Hematopoietic multipotent progenitor cell treated with erythropoietin and hydrocortisone succinate and interleukin-3 and kit ligand, for 8 days (in vitro differentiated cells): ENCODE data around the gene DUS3L.

Experiments used
- DNase-seq: peaks from one replicate; pipeline ENCODE4 v3.0.0-alpha.2; 2015

DUS3L gene, protein sequence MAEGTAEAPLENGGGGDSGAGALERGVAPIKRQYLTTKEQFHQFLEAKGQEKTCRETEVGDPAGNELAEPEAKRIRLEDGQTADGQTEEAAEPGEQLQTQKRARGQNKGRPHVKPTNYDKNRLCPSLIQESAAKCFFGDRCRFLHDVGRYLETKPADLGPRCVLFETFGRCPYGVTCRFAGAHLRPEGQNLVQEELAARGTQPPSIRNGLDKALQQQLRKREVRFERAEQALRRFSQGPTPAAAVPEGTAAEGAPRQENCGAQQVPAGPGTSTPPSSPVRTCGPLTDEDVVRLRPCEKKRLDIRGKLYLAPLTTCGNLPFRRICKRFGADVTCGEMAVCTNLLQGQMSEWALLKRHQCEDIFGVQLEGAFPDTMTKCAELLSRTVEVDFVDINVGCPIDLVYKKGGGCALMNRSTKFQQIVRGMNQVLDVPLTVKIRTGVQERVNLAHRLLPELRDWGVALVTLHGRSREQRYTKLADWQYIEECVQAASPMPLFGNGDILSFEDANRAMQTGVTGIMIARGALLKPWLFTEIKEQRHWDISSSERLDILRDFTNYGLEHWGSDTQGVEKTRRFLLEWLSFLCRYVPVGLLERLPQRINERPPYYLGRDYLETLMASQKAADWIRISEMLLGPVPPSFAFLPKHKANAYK

DNA sequence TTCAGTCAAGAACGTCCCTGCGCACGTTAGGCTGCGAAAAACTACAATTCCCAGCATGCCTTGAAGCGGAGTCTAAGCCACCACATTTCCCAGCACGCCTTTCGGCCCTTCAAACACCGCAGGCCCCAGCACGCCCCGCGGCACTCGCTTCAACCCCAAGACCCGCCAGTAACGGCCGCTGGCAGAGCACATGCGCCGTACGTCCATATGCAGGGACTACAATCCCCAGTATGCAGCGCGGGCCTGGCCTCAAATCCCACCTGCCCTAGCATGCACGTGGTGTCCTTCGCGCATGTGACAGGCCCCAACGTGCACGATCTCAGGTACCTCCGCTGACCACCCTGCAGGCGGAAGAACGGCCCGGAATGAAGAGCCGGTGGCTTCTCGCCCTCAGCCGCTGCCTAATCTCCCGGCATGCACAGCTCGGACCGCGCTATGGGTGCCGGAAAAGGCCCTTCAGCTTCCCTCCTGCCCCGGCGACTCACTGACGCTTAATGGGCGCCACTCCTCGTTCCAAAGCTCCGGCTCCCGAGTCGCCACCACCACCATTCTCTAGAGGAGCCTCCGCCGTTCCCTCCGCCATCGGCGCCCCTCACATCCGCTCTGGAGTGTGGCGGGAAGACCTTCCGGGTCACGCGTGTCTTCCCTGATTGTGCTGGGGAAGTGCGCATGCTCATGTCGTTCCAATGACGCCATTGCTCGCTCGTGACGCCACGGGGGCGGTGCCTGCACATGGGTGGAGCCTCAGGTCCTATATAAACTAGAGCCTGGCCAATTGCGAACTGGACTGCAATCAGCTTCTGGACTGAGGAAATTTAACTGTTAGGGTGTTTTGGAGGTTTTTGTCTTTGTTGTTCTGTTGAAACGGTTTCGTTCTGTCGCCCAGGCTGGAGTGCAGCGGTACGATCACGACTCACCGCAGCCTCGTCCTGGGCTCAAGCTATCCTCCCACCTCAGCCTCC lies at the start of gene DUS3L:
TSS of gene DUS3L (minus strand) at position 605 of the 962 bp plus-strand sequence. CDS start at position 583, 22 bp downstream.
- DNase-seq: peak; percentile 98

DNA sequence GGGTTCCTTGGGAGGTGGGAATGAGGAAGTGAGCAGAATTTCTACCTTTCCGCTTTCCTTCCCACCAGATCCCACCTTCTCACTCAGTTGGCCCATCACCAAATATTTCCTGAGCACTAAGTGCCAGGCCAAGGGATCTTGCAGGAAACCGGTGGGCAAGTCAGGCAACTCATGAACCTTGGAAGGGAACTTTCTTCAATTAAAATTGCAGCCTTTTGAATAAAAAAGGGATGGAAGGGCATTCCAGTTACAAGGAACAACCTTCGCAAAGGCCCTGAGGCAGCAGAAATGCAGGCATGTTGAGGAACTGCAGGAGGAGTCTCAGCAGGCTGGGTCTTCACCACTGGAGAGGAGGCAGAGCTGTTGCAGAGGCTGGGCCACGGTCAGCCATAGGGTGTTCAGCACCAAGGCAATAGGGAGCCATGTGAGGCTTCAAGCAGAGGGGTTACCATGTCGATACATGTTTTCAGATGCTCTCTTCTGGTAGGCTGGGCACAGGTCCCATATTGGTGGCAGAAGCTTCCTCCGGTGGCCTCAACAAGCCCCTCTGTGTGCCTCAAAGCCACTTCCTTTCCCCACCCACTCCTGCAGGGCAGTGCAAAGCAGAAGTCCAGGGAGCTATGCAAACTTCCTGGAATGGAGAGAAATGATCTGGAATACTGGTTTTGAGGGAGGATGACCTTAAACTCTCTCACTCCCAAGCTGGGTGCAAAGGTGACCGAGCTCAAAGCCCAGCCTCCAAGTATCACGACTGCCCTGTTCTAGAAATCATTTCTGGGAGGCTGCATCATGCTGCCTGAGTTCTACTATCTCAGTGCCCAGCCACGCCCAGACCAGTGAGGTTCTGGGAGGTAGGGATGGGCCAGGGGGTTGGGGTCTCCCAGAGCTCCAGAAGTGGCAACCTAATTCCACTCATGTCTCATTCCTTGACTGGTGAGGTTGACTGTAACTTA lies 48.4 kb upstream of the DUS3L start, which contains the start of gene FUT6:
TSS of gene FUT6 (minus strand) at position 638 of the 953 bp plus-strand sequence. CDS start 7,135 bp downstream, outside the sequence.
- DNase-seq: no peak

DNA sequence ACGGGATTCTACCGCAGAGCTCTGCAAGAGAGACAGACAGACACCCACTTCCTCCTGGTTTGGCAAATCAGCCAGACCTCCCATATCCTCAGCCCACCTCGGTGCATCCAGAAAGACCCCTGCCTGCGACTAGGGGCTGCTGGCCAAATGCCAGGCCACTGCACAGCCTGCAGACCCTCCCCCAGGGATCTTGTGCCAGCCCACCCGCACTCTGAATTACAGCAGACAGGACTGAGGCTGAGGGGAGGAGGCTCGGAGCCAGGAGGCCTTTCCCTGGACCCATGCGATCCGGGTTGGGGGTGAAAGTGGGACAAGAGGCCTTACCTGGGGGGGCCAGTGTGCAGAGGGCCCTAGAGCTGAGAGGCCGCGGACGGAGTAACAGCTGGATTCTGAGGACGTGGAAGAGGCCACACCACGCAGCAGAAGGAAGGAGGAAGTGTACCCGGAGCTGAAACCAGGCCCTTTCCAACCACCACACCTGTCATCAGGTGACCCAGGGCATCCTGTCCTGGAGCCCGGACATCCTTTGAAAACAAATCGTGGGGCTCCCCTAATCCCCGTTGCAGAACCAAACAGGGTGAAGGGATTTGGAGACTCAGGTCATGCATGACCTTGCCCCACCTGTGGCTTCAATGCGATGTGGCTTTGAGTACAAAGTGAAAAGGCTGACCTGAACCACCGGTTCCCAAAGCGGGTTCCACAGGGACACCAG lies 47.5 kb upstream of the DUS3L start:
- DNase-seq: no peak

DNA sequence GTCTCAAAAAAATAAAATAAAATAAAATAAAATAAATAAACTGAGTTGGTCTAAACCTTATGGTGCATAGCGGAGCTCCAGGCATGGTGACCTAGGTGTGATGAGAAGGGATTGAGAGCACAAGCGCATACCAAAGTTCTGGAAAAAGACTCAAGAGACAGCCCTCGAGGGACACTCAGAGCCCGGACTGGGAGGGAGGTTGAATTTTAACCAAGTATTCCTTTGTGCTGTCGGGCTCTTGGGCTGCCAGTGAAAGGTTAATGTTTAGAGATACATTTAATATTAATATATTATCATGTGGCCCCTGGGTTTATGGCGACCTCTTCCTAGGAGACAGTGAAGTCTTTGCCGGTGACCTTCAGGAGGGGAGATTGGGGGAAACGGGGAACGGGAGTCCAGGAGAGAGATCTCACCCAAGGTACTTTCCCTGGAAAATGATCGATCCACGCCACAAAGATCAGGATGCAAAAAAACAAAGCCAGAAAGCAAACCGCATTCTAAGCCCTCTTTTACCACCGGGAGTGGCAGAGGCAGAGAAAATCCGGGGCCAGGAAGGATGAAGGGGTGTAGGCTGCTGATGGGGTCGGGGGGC lies 46.9 kb upstream of the DUS3L start:
- DNase-seq: no peak

DNA sequence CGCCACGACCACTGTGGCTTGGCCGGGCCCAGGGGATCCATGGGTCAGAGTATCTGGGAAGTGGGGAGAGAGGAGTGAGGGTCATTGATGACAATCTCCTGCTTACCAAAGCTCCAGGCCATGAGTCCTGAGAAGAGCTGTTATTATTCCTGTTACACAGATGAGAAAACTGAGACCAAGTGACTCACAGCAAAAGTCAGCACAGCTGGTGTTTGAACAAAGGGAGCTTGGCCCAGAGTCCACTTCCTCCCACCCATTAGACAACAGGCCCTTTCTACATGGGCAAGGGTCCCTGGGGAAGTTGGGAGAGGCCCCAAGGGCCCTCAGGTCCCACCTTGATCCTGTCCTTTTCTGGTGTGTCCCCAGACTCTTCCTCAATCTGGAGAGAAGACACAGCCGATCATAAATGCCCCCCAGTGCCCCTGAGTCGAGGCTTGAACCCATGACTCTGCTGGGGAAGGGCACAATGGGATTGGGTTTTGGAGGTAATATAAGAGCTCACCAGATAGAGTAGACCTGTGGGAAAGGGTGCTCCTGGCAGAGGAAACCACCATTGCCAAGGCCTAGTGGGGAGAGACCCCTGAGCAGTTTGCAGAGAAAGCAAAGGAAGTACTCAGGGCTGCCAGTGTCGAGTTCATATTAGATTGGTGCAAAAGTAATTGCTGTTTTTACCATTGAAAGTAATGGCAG lies 41.7 kb upstream of the DUS3L start:
- DNase-seq: no peak

DNA sequence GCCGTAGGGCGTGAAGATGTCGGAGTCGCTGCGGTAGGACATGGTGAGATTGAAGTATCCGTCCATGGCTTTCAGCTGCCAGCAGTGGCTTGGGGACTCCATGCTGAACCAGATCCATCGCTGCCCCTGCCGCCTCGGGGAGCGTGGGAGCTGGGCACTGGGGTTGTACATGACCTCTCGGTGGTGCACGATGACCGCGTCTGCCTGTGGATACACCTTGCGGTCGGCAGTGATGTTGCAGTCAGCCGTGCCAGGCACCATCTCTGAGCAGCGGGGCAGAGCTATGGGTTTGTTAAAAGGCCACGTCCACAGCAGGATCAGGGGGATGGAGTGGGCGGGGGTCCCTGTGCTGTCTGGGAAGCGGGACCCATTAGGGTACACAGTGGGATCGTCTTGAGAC lies 41.1 kb upstream of the DUS3L start:
- DNase-seq: no peak

DNA sequence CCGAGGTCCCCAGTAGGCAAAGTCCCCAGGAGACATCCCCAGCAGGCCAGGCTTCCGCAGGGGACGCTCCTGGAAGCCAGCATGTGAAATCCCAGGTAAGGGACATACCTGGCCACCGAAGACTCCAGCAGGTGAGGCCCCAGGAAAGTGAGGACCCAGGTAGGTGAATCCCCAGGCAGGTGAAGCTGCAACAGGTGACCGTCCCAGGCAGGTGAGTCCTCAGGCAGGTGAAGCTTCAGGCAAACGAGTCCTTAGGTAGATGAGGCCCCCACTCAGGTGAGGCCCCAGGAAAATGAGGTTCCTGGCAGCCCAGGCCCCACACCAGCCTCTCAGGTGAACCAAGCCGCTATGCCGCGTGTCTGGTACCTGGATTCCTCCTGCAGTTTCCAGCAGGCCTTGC lies 40.2 kb upstream of the DUS3L start:
- no peak for DNase-seq

DNA sequence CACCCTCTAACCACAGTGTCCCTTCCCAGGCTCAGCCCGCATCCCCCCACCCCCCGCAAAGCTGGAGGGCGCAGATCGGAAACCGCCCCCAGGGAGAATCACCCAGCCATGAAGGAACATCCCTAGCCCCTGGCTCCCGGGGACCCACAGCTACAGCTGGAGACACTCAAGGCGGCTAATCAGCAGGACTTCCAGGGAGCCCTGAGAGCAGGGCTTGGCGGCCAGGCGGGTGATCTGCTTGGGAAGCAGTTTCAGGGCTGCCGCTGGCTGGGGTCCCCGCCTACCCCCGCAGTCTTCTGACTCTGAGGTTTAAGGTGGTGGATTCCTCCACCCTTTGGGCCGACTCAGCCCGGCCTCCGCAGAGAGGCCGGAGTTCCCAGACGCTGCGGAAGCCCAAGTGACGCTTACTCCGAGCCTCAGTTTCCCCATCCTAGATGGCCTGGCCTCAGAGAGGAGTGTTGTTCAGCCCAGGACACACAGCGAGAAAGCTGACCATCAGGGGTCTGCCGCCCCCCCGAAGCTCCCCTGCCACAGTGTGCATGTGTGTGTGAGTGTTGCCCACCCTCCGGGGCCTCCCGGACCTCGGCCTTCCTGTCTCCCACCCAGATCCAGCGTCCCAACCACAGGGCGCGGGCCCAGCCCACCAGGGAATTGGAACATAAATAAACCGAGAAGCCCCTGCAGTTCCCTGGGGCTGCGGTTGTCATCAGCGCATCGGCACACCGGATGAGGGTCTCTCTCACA lies 38.8 kb upstream of the DUS3L start:
- no peak for DNase-seq

DNA sequence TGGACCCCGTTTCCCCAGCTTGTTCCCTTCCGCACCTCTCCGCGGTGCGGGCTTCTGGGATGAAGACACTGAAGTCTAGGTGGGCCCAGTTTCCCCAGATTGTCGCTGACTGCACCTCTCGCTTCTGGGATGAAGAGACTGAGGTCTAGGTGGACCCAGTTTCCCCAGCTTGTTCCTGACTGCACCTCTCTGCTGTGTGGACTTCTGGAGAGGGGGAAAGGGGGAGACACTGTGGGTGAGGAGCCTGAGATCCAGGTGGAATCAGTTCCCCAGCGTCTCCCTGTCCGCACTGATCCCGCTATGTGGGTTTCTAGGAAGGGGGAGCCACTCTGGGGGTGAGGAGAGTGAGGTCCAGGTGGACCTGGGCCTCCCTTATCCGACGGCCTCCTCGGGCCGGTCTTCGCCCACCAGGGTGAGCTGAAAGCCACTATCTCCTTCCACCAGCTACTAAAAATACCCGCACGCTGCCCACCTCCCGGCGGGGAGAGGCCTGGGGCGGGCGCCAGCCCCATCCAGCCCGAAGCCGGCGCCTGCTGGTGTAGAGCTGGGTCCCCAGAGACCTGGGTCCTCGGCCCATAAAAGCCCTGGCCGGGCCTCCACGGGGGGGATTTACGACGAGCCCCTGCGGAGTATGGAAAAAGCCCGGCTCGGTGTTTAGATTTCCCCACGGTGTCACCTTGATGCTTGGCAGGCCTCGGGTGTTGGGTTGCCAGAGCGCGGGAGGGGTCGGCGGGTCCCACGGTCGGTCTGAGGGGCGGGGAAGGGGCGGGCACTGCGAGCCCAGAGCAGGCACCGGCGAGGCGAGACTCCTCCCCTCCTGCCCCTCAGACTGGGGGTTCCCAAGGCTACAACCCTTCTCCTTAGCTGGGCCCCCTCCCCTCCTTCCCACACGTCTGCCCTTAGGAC lies 38.0 kb upstream of the DUS3L start:
- peak; percentile 51 for DNase-seq

DNA sequence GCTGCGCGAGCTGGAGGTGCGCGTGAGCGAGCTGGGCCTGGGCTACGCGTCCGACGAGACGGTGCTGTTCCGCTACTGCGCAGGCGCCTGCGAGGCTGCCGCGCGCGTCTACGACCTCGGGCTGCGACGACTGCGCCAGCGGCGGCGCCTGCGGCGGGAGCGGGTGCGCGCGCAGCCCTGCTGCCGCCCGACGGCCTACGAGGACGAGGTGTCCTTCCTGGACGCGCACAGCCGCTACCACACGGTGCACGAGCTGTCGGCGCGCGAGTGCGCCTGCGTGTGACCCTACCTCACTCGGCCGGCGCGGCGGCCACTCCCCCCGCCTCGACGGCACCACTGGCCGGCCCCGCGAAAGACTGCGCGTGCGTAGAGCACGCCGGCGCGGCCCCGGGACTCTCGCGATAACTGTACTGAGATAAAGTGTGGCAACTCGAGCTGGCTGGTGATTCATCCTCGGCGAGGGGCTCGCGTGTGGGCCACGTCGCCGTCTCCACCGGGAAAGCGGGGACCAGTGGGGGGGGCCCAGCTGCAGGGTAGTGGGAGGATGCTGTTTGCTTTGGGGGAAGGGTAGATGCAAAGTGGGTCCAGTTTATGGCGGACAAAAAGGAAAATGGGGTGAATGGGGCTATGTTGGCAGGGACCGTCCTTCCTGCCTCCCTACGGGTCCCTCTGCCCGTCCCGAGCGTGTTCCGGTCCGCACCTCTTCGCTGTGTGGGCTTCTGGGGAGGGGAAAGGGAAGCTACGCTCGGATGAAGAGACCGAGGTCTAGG lies 37.1 kb upstream of the DUS3L start:
- DNase-seq: peak; percentile 90

DNA sequence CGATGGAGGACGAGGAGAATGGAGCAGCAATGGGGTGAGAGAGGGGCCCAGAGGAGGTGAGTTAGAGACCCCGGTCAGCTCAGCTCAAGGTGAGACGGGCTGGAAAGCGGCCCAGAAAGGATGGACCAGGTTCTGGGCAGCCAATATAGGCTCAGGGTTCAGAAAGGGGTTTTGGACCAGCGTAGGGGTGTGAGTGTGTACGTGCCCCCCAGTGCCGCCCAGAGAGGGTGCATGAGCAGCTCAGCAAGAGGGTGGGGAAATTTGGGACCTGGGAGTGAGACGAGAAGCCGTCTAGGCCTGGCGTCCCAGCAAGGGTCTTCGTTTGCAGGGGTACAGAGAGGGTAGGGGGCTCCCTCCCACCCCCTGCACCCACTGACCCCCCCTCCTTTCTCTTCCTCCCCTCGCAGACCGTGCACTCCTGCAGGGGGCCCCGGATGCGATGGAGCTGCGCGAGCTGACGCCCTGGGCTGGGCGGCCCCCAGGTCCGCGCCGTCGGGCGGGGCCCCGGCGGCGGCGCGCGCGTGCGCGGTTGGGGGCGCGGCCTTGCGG lies 36.5 kb upstream of the DUS3L start:
- no peak for DNase-seq

DNA sequence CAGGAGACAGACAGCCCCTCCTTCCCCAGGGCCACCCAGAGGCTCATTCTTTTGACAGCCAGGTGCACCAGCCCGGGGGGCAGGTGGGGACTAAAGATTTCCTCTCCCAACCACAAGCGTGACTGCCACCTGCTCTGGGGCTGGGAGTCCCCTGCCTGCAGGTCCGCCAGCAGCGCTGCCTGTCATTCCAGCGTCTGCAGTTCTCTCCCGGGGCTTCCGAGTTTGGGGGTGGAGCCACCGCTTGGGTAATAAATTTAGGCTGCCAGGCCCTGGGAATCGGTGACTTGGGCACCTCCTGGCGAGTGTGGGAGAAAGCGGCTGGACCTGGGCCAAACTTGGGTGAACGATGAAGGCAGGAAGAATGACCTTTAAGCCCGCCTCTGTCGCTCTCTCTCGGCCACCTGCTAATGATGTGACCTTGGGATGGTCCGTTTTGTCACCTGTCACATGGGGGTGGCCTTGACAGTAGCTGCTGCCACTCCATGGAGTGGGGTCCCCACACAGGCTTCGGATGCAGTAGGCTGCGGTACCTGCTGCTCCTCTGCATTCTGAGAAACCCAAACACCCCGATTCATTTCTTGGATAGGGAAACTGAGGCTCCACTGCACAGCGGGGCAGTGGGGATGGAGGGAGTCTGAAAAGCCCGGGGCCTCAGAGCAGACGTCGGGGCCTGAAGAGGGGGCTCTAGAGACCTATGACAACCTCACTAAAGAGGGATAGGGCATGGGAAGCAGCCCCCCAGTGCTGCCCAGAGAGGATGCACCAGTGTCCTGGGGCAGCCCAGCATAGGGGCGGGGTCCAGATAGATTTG lies 35.8 kb upstream of the DUS3L start:
- peak; percentile 68 for DNase-seq

DNA sequence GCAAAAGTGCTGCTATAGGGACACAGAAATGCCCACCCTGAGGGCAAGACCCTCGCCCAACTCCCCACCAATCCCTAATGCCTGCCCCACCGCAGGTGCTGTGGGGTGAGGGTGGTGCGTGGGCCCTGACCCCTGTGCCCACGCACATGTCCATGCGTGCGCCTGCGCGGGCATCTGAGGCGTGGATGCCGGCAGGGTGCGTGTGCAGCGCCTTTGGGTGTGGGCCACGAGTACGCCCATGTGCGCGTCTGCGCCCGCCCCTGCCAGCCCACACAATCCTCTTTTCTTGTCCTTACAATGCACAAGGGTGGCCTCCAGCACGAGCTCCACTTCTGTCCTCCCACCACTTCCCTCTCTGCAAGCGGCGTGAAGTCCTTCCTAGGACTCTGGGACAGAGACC lies 34.2 kb upstream of the DUS3L start:
- no peak for DNase-seq

DNA sequence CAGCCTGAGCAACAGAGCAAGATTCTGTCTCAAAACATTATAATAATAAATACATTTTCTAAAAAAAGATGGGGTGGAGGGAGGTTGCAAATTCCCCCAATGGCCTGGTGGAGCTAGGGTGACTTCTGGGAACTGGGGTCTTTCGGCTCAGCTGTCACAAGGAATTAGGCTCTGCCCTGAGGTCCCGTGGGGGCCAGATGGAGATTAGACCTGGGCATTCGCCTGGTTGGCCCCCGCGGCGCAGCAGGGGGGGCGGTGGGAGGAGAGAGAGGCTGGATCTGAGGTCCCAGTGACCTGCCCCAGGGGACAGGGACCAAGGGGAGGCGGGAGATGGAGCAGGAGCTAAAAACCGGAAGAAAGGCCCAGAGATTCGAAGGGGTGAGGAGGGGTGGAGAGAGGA lies 33.8 kb upstream of the DUS3L start:
- DNase-seq: no peak

DNA sequence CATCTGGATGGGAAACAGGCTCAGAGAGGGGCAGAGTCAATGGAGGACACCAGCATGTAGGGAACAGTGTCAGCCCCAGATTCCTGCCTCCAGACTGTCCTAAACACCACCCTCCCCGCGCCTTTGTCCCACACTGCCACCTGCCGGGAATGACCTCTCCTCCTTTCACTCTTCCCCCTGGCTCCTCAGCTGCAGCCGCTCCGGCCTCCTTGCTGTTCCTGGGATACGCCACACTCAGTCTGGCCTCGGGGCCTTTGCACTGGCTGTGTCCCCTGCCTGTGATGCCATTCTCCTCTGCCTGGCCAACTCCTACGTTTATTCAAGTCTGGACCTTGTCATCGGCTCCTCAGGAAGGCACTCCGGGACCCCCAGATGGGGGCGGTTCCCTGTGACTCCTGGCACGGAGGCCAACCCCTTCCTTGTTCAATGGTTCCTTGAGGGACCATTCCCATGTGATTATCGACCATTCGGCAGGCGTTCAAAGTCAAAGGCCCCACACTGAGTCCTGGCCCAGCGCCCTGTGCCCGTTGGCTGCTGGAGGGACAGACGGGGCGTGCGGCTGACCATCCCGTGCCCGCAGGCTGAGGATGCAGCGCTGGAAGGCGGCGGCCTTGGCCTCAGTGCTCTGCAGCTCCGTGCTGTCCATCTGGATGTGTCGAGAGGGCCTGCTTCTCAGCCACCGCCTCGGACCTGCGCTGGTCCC lies 32.8 kb upstream of the DUS3L start:
- no peak for DNase-seq
